GM12878 (cell line): Measurements from ENCODE around the gene CAMTA1. TPM values are rescaled to one million over a fixed set of nuclear protein-coding genes. Genes with fewer than 3 reads are reported as not detected.

ENCODE experiments used
- ATAC-seq: fragments of 200-7000 bp; cut with Tn5 transposase; 3 replicates; pipeline ENCODE4 v1.9.1; 2020; ENCODE audit warnings: mild to moderate bottlenecking, moderate library complexity
- BruUV-seq: library from RNA; stranded (reverse); fragments of 400-500 nt; replicated peaks from 2 replicates; lab custom pipeline; 2021; lab: Mats Ljungman, UMichigan
- CTCF ChIA-PET: fragments of 300-600 bp; sonication (Branson Sonifier 250); formaldehyde crosslinking; extraction: SDS; loops from one replicate; lab custom pipeline; 2021; ENCODE audit warnings: inconsistent platforms; lab: Yijun Ruan, JAX
- POLR2A ChIA-PET: fragments of 350-600 bp; formaldehyde crosslinking; extraction: SDS; loops from one replicate; lab custom pipeline; 2021; ENCODE audit warnings: inconsistent platforms; lab: Charles Lee
- RAD21 ChIA-PET: fragments of 300-600 bp; sonication (Branson Sonifier 250); formaldehyde crosslinking; loops from one replicate; lab custom pipeline; 2023; ENCODE audit warnings: antibody characterized with exemption; ENCODE audit not compliant: unreplicated experiment; lab: Charles Lee
- SMC1A ChIA-PET: fragments of 300-600 bp; sonication (Branson Sonifier 250); formaldehyde crosslinking; loops from one replicate; lab custom pipeline; 2023; ENCODE audit not compliant: unreplicated experiment, uncharacterized antibody; lab: Charles Lee
- DNase-seq: peaks from one replicate; pipeline ENCODE4 v3.0.0-alpha.2; 2011; ENCODE audit warnings: low read depth, low spot score
- FAIRE-seq: peaks from 3 replicates; lab custom pipeline; 2011; peaks lifted over from hg19 to GRCh38; lab: Jason Lieb, UNC
- H2AFZ ChIP-seq: 2 replicates; pipeline ENCODE4 v1.6.0; 2011; ENCODE audit warnings: low read depth, low read length, control low read depth; ENCODE audit not compliant: control insufficient read depth
- H3K27ac ChIP-seq: 2 replicates; pipeline ENCODE4 v1.5.1; 2011; ENCODE audit warnings: control low read depth; ENCODE audit not compliant: control insufficient read depth, insufficient read depth
- H3K27me3 ChIP-seq, 2 experiments: replicated peaks in 1 of 2; 2 replicates each; pipeline versions ENCODE4 v1.6.0 to v1.6.1; 2011; ENCODE audit warnings: low read length in 1 of 2; ENCODE audit not compliant: control insufficient read depth in 2 of 2, insufficient read depth in 2 of 2
- H3K36me3 ChIP-seq, 2 experiments: 2 replicates each; pipeline ENCODE4 v1.5.1; 2011; ENCODE audit warnings: low read length in 1 of 2; ENCODE audit not compliant: control insufficient read depth in 2 of 2, insufficient read depth in 2 of 2
- H3K4me1 ChIP-seq: 2 replicates; pipeline ENCODE4 v1.6.1; 2011; ENCODE audit warnings: mild to moderate bottlenecking, low read length, moderate library complexity, mixed read lengths; ENCODE audit not compliant: control insufficient read depth, insufficient read depth
- H3K4me2 ChIP-seq: 2 replicates; pipeline ENCODE4 v1.6.0; 2011; ENCODE audit warnings: control low read depth; ENCODE audit not compliant: control insufficient read depth, insufficient read depth
- H3K4me3 ChIP-seq: fragments of 200-600 bp; sonication (generic); 2 replicates; pipeline ENCODE4 v1.5.1; 2016
- H3K79me2 ChIP-seq: 2 replicates; pipeline ENCODE4 v1.6.0; 2011; ENCODE audit warnings: low read length; ENCODE audit not compliant: control insufficient read depth, insufficient read depth
- H3K9ac ChIP-seq: 2 replicates; pipeline ENCODE4 v1.8.0; 2011; ENCODE audit warnings: low read length, control low read depth, mixed read lengths; ENCODE audit not compliant: control insufficient read depth, insufficient read depth
- H3K9me3 ChIP-seq: replicated peaks from 3 replicates; pipeline ENCODE4 v1.5.1; 2011; ENCODE audit warnings: mild to moderate bottlenecking, low read length; ENCODE audit not compliant: control insufficient read depth, insufficient read depth
- H4K20me1 ChIP-seq: 2 replicates; pipeline ENCODE4 v1.6.0; 2011; ENCODE audit not compliant: control insufficient read depth, insufficient read depth
- BMI1 ChIP-seq: fragments of 450-650 bp; IDR thresholded peaks from 2 replicates; pipeline ENCODE4 v1.6.1; 2016; ENCODE audit warnings: mild to moderate bottlenecking, moderate library complexity, borderline replicate concordance
- CHD1 ChIP-seq: IDR thresholded peaks from 2 replicates; pipeline ENCODE4 v1.6.1; 2012; ENCODE audit warnings: low read depth, low read length, improper control_type of control experiment
- E4F1 ChIP-seq: fragments of 450-650 bp; IDR thresholded peaks from 2 replicates; pipeline ENCODE4 v1.6.1; 2018; ENCODE audit warnings: borderline replicate concordance, mild to moderate bottlenecking; ENCODE audit not compliant: partially characterized antibody
- IKZF2 ChIP-seq, 2 experiments: fragments of 450-650 bp; IDR thresholded peaks; 2 replicates each; pipeline ENCODE4 v1.6.1; 2017; ENCODE audit warnings: mild to moderate bottlenecking in 2 of 2, moderate library complexity in 2 of 2
- NR2F1 ChIP-seq: fragments of 450-650 bp; conservative IDR thresholded peaks from 2 replicates; pipeline ENCODE4 v1.6.1; 2017; ENCODE audit warnings: mild to moderate bottlenecking
- NRF1 ChIP-seq: conservative IDR thresholded peaks from 2 replicates; pipeline ENCODE4 v1.6.1; 2011; ENCODE audit warnings: mild to moderate bottlenecking, low read depth, low read length, improper control_type of control experiment
- POLR2AphosphoS5 ChIP-seq: IDR thresholded peaks from 2 replicates; pipeline ENCODE4 v1.6.1; 2011; ENCODE audit warnings: mild to moderate bottlenecking, low read length, inconsistent platforms
- RELB ChIP-seq: fragments of 450-650 bp; IDR thresholded peaks from 2 replicates; pipeline ENCODE4 v1.6.1; 2017; ENCODE audit warnings: low read depth, mild to moderate bottlenecking, moderate library complexity
- SIN3A ChIP-seq: IDR thresholded peaks from 2 replicates; pipeline ENCODE4 v1.6.1; 2012; ENCODE audit warnings: low read depth, low read length, improper control_type of control experiment
- SMAD5 ChIP-seq: IDR thresholded peaks from 2 replicates; pipeline ENCODE4 v1.6.1; 2016; ENCODE audit warnings: antibody characterized with exemption, low read depth
- SRF ChIP-seq, 2 experiments: IDR thresholded peaks; 2 replicates each; pipeline ENCODE4 v1.6.1; 2011; ENCODE audit warnings: low read depth in 2 of 2, low read length in 2 of 2, mild to moderate bottlenecking in 1 of 2, moderate library complexity in 1 of 2
- WRNIP1 ChIP-seq: IDR thresholded peaks from 2 replicates; pipeline ENCODE4 v1.6.1; 2011; ENCODE audit warnings: low read depth, low read length, improper control_type of control experiment, borderline replicate concordance
- ZNF207 ChIP-seq: fragments of 450-650 bp; IDR thresholded peaks from 2 replicates; pipeline ENCODE4 v1.6.1; 2014; ENCODE audit warnings: antibody characterized with exemption, mild to moderate bottlenecking, borderline replicate concordance
- WGBS: methylation state at CpG from one replicate; pipeline ENCODE4 v1.1.6; 2016; ENCODE audit warnings: low lambda C conversion rate; ENCODE audit not compliant: insufficient replicate concordance, insufficient coverage; ENCODE audit errors: missing lambda C conversion rate; 5-methylcytosine and 5-hydroxymethylcytosine counted together
- in situ Hi-C: fragments of 300-500 bp; cut with MboI; formaldehyde crosslinking; loops from 9 replicates; pipeline ENCODE4 v1.14.3; 2018; ENCODE audit warnings: mixed read lengths
- intact Hi-C: fragments of 100-400 bp; cut with micrococcal nuclease; formaldehyde crosslinking; loops from one replicate; pipeline ENCODE4 v1.14.2; 2022; ENCODE audit not compliant: unreplicated experiment
- polyA plus RNA-seq, 11 experiments: library from polyadenylated mRNA; depleted of rRNA in 4 of 11; unstranded in 6 of 11; stranded (reverse) in 5 of 11; fragments of >200 nt; fragmentation: Nextera tagmentation in 4 of 11; fragmentation: Illumina TruSeq in 1 of 11; extraction: Ambion mirVana in 4 of 11; extraction: Trizol in 1 of 11; gene quantifications; 1 replicate in 1 of 11; 2 replicates in 10 of 11; pipeline versions ENCODE4 v1.2.1 to v1.2.3, GENCODE V29; 2011 to 2016; ENCODE audit warnings: inconsistent platforms in 2 of 11, missing spikeins in 2 of 11, low read depth in 1 of 11
- total RNA-seq, 4 experiments: library from RNA; depleted of rRNA in 3 of 4; stranded (reverse); fragments of >200 nt in 3 of 4; fragmentation: Illumina TruSeq in 1 of 4; extraction: Trizol in 1 of 4; gene quantifications; 2 replicates each; pipeline versions ENCODE4 v1.2.1 to v1.2.3, GENCODE V29; 2013 to 2021

CAMTA1 gene
- total and polyA plus RNA-seq, 10 of the 15 experiments (the other 5 are each of a cell fraction or from before 2014, with no cell fraction given), result 37.7 to 148 (median 76.4) TPM

GRCh38 chr1:7567376-7567775 is 782.1 kb downstream of the CAMTA1 start:
- Histone ChIP-seq H3K9ac (no peak overlapping the region), H3K27me3 (no peaks in the 10 kb centered on the region)
- POLR2A ChIA-PET, result no interaction called here
- TF ChIP-seq SIN3A (no peak), SMAD5 (no peak), POLR2AphosphoS5 (no peak), RELB (no peak), CHD1 (no peak), BMI1 (no peak), NRF1 (no peak), NR2F1 (no peak), SRF (IDR thresholded peaks at IDR 0.05; ENCODE audit: low read depth in 2 of 2, low read length in 2 of 2) (no peak), ZNF207 (no peak), WRNIP1 (no peak), E4F1 (no peak), IKZF2 (IDR thresholded peaks at IDR 0.05) (no peak)
- TF ChIP-seq, all 136 proteins: peak for 0
- no peak for FAIRE-seq
- Histone ChIP-seq H3K4me2 (no peak overlapping the region), H3K4me1 (no peaks in the 10 kb centered on the region), H3K27ac (no peak overlapping the region), H3K36me3 (no peaks in the 10 kb centered on the region), H2AFZ (no peak overlapping the region), H3K4me3 (no peak overlapping the region), H3K79me2 (no peaks in the 10 kb centered on the region), H3K9me3 (no peaks in the 10 kb centered on the region; the same call in 2 of the 3 replicates), H4K20me1 (no peaks in the 10 kb centered on the region)
- BruUV-seq, result no TSS peak
- SMC1A ChIA-PET, result no interaction called here
- WGBS, result 4% methylated on average over 3 of the region's 3 CpGs
- intact Hi-C loops (no loop called here), in situ Hi-C loops (no loop called here)
- CTCF ChIA-PET, result no interaction called here
- no peak for ATAC-seq
- DNase-seq, result no peak
- RAD21 ChIA-PET, result no interaction called here
